ENCODE results near the gene KIF11. TPM values are rescaled to one million over a fixed set of nuclear protein-coding genes. Genes with fewer than 3 reads are reported as not detected.

KIF11 gene
- total and polyA plus RNA-seq, 2 of the 13 experiments (the other 11 are each of a cell fraction or from before 2014, with no cell fraction given), result 8.7 to 38.4 TPM

DNA sequence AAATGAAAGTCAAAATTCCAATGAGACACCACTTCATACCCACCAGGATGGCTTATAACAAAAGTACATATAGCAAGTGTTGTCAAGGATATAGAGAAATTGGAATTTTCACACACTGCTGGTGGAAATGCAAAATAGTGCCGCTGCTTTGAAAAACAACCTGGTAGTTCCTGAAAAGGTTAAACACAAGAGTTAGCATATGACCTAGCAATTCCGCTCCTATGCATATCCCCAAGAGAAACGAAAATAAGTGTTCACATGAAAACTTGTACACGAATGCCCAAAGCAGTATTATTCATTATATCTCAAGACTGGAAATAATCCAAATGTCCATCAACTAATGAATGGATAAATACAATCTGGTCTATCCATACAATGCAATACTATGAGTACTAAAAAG is 33.9 kb upstream of the KIF11 start:
- in situ Hi-C loops (cut with HindIII; ENCODE audit: extremely low pct_ligation_motif_present, low pct_unique_long_range_greater_than_20kb), result no loop called here
- BruUV-seq (replicated peaks), result no TSS peak
- POLR2A ChIA-PET, result no interaction called here
- TF ChIP-seq CHD2 (IDR thresholded peaks at IDR 0.05; ENCODE audit: low read depth, low read length) (no peak), ATRX (CRISPR knock-in tag; IDR thresholded peaks at IDR 0.05; ENCODE audit: borderline replicate concordance) (no peak), ZNF883 (CRISPR knock-in tag; IDR thresholded peaks at IDR 0.05; ENCODE audit: not compliant biosample characterization) (no peak), ZFP90 (CRISPR knock-in tag; IDR thresholded peaks at IDR 0.05; ENCODE audit: borderline replicate concordance) (no peak), RFX3 (CRISPR knock-in tag; IDR thresholded peaks at IDR 0.05) (no peak), TFDP1 (CRISPR knock-in tag; IDR thresholded peaks at IDR 0.05; ENCODE audit: borderline replicate concordance) (no peak), E2F1 (CRISPR knock-in tag; IDR thresholded peaks at IDR 0.05) (no peak), YY1 (IDR thresholded peaks at IDR 0.05; ENCODE audit: insufficient read depth, insufficient replicate concordance, low read depth, low read length) (no peak), ZFP36 (IDR thresholded peaks at IDR 0.05; ENCODE audit: borderline replicate concordance, low read depth, low read length, partially characterized antibody) (no peak), SP1 (IDR thresholded peaks at IDR 0.05) (no peak), SP1 (CRISPR knock-in tag; IDR thresholded peaks at IDR 0.05) (no peak)
- TF ChIP-seq, protein P1, sequence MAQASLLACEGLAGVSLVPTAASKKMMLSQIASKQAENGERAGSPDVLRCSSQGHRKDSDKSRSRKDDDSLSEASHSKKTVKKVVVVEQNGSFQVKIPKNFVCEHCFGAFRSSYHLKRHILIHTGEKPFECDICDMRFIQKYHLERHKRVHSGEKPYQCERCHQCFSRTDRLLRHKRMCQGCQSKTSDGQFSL (CRISPR knock-in tag; IDR thresholded peaks at IDR 0.05), result no peak
- TF ChIP-seq, protein P2, sequence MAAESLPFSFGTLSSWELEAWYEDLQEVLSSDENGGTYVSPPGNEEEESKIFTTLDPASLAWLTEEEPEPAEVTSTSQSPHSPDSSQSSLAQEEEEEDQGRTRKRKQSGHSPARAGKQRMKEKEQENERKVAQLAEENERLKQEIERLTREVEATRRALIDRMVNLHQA (CRISPR knock-in tag; IDR thresholded peaks at IDR 0.05), result no peak
- TF ChIP-seq, protein P3, sequence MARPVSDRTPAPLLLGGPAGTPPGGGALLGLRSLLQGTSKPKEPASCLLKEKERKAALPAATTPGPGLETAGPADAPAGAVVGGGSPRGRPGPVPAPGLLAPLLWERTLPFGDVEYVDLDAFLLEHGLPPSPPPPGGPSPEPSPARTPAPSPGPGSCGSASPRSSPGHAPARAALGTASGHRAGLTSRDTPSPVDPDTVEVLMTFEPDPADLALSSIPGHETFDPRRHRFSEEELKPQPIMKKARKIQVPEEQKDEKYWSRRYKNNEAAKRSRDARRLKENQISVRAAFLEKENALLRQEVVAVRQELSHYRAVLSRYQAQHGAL (CRISPR knock-in tag; IDR thresholded peaks at IDR 0.05; ENCODE audit: not compliant biosample characterization), result no peak

More for the DNA sequence above, 33.9 kb upstream of the KIF11 start:
- DNase-seq (ENCODE audit: low spot score) (no peak), ATAC-seq (no peak), FAIRE-seq (no peak)
- peaks cover 5 to 26% of the 10 kb centered on the region in 2 experiments for H3K36me3 ChIP-seq (replicated peaks in 1 of 2; ENCODE audit: control insufficient read depth in 1 of 2, insufficient read depth in 2 of 2, low read length in 2 of 2)
- H3K4me2 ChIP-seq (ENCODE audit: low read depth, low read length), result no peak overlapping the region
- intact Hi-C loops (cut with micrococcal nuclease; ENCODE audit: unreplicated experiment), result no loop called here
- H2AFZ ChIP-seq (ENCODE audit: low read length), result no peak overlapping the region
- WGBS (ENCODE audit: low lambda C conversion rate), result 97% methylated on average over 4 of the region's 4 CpGs
- no peak overlapping the region for H3K9ac ChIP-seq (ENCODE audit: insufficient read depth, low read depth, low read length)
- no peaks in the 10 kb centered on the region for H3K4me1 ChIP-seq (ENCODE audit: insufficient read depth, low read length)
- H3K79me2 ChIP-seq (ENCODE audit: insufficient read depth, low read length), result peaks cover 20% of the 10 kb centered on the region
- no peaks in the 10 kb centered on the region for H3K9me3 ChIP-seq (ENCODE audit: low read length)
- H3K4me3 ChIP-seq (replicated peaks in 1 of 3; ENCODE audit: insufficient read depth in 1 of 3, low read depth in 2 of 3, low read length in 3 of 3), result no peak overlapping the region
- H3K27ac ChIP-seq (ENCODE audit: extremely low read length, insufficient read depth, low read length), result no peak overlapping the region
- no peaks in the 10 kb centered on the region for H3K27me3 ChIP-seq (ENCODE audit: control insufficient read depth in 1 of 2, insufficient read depth in 2 of 2, low read length in 2 of 2)
- H4K20me1 ChIP-seq (ENCODE audit: insufficient read depth, low read length), result no peaks in the 10 kb centered on the region; the same call in 1 of the 2 replicates
- CTCF ChIA-PET (ENCODE audit: low intra/inter-chr PET ratio, low total read pairs), result no interaction called here

Measured in HepG2 (cell line).